ENCODE results near the gene AIFM1. TPM values are rescaled to one million over a fixed set of nuclear protein-coding genes. Genes with fewer than 3 reads are reported as not detected.

The AIFM1 gene
- polyA plus RNA-seq, 1 donor (not counting 4 experiments of a cell fraction or from before 2014, with no cell fraction given), result 52.5 TPM

GRCh38 chrX:130108647-130109428 is 56.8 kb downstream of the AIFM1 start:
- H3K9me1 ChIP-seq (ENCODE audit: control insufficient read depth, extremely low read depth, insufficient read depth, low read length), result no peaks in the 10 kb centered on the region
- H3K9me3 ChIP-seq (ENCODE audit: control insufficient read depth, low read depth, low read length), result no peaks in the 10 kb centered on the region
- peak overlapping the region; percentile 76 for H3K27ac ChIP-seq (ENCODE audit: control insufficient read depth, insufficient read depth, low read length)
- H3K36me3 ChIP-seq (ENCODE audit: control insufficient read depth in 2 of 2, extremely low read depth in 1 of 2, insufficient read depth in 2 of 2, low read length in 2 of 2), result peaks cover 0 to 1% of the 10 kb centered on the region in 2 experiments
- no peak for FAIRE-seq
- peak overlapping the region; percentile 84 for H3K4me2 ChIP-seq (ENCODE audit: control insufficient read depth, extremely low read depth, insufficient read depth, low read depth, low read length)
- peaks cover 26% of the 10 kb centered on the region for H3K4me1 ChIP-seq (ENCODE audit: control insufficient read depth, extremely low read depth, insufficient read depth, low read length)
- peak overlapping the region; percentile 85 for H3K9ac ChIP-seq (ENCODE audit: control insufficient read depth, extremely low read depth, insufficient read depth, low read length)
- peaks cover 55% of the 10 kb centered on the region for H3K79me2 ChIP-seq (ENCODE audit: control insufficient read depth, insufficient read depth, low read length)
- dilution Hi-C loops (cut with MboI; ENCODE audit: extremely low pct_ligation_motif_present, low sequenced_read_pairs), result no loop called here
- H4K20me1 ChIP-seq (ENCODE audit: control insufficient read depth, extremely low read depth, insufficient read depth, low read length), result peaks cover 11% of the 10 kb centered on the region
- TF ChIP-seq EZH2 (IDR thresholded peaks at IDR 0.05; ENCODE audit: low read length), result no peak
- peak in 1 of 3 experiments; percentile 19 for TF ChIP-seq CTCF (optimal IDR thresholded peaks at IDR 0.05 in 1 of 3, IDR thresholded peaks at IDR 0.05 in 1 of 3, conservative IDR thresholded peaks at IDR 0.05 in 1 of 3; ENCODE audit: extremely low read depth in 1 of 3, insufficient read depth in 2 of 3, low read length in 3 of 3)
- peak overlapping the region; percentile 52 to 73 (median 63) for H3K4me3 ChIP-seq (ENCODE audit: control insufficient read depth in 2 of 3, extremely low read depth in 1 of 3, insufficient read depth in 2 of 3, low read depth in 1 of 3, low read length in 3 of 3)
- DNase-seq (ENCODE audit: low read depth, low spot score), result no peak
- no peak overlapping the region for H2AFZ ChIP-seq (ENCODE audit: control insufficient read depth, low read length)
- H3K27me3 ChIP-seq (ENCODE audit: control insufficient read depth, extremely low read depth, insufficient read depth, low read length), result no peaks in the 10 kb centered on the region

GRCh38 chrX:130106071-130106470 is 59.6 kb downstream of the AIFM1 start:
- no peak overlapping the region for H3K27ac ChIP-seq (ENCODE audit: control insufficient read depth, insufficient read depth, low read length)
- H2AFZ ChIP-seq (ENCODE audit: control insufficient read depth, low read length), result no peak overlapping the region
- H3K9me3 ChIP-seq (ENCODE audit: control insufficient read depth, low read depth, low read length), result no peaks in the 10 kb centered on the region
- H3K9me1 ChIP-seq (ENCODE audit: control insufficient read depth, extremely low read depth, insufficient read depth, low read length), result no peaks in the 10 kb centered on the region
- peaks cover 11% of the 10 kb centered on the region for H4K20me1 ChIP-seq (ENCODE audit: control insufficient read depth, extremely low read depth, insufficient read depth, low read length)
- H3K36me3 ChIP-seq (ENCODE audit: control insufficient read depth in 2 of 2, extremely low read depth in 1 of 2, insufficient read depth in 2 of 2, low read length in 2 of 2), result peaks cover 0 to 1% of the 10 kb centered on the region in 2 experiments
- no peak overlapping the region for H3K4me3 ChIP-seq (ENCODE audit: control insufficient read depth in 2 of 3, extremely low read depth in 1 of 3, insufficient read depth in 2 of 3, low read depth in 1 of 3, low read length in 3 of 3)
- no peak overlapping the region for H3K4me2 ChIP-seq (ENCODE audit: control insufficient read depth, extremely low read depth, insufficient read depth, low read depth, low read length)
- dilution Hi-C loops (cut with MboI; ENCODE audit: extremely low pct_ligation_motif_present, low sequenced_read_pairs), result no loop called here
- H3K79me2 ChIP-seq (ENCODE audit: control insufficient read depth, insufficient read depth, low read length), result peaks cover 73% of the 10 kb centered on the region
- H3K27me3 ChIP-seq (ENCODE audit: control insufficient read depth, extremely low read depth, insufficient read depth, low read length), result no peaks in the 10 kb centered on the region
- peaks cover 16% of the 10 kb centered on the region for H3K4me1 ChIP-seq (ENCODE audit: control insufficient read depth, extremely low read depth, insufficient read depth, low read length)
- TF ChIP-seq EZH2 (IDR thresholded peaks at IDR 0.05; ENCODE audit: low read length), result no peak
- no peak for TF ChIP-seq CTCF (optimal IDR thresholded peaks at IDR 0.05 in 1 of 3, IDR thresholded peaks at IDR 0.05 in 1 of 3, conservative IDR thresholded peaks at IDR 0.05 in 1 of 3; ENCODE audit: extremely low read depth in 1 of 3, insufficient read depth in 2 of 3, low read length in 3 of 3)
- DNase-seq (ENCODE audit: low read depth, low spot score), result no peak
- no peak overlapping the region for H3K9ac ChIP-seq (ENCODE audit: control insufficient read depth, extremely low read depth, insufficient read depth, low read length)
- FAIRE-seq, result no peak
